ENCODE measurements around the gene DNAJC4. TPM values are rescaled to one million over a fixed set of nuclear protein-coding genes. Genes with fewer than 3 reads are reported as not detected.

The DNAJC4 gene
- total and polyA plus RNA-seq, 9 of the 15 experiments (the other 6 are each of a cell fraction or from before 2014, with no cell fraction given) = 4.0 to 32.6 (median 19.9) TPM

- Histone ChIP-seq H3K4me2 (ENCODE audit: insufficient read depth, low read length) (no peak overlapping the region), H3K27ac (ENCODE audit: extremely low read depth, low read depth, low read length) (no peak overlapping the region), H3K9ac (ENCODE audit: insufficient read depth in 1 of 2, low read depth in 2 of 2, low read length in 2 of 2) (peak overlapping the region in 1 of 2 experiments; percentile 66; a peak in 2 of 4 replicates), H2AFZ (ENCODE audit: low read depth, low read length) (no peak overlapping the region), H3K79me2 (ENCODE audit: control insufficient read depth, insufficient read depth, low read length) (peaks cover 27% of the 10 kb centered on the region), H3K4me1 (replicated peaks in 1 of 2; ENCODE audit: control insufficient read depth in 2 of 2, insufficient read depth in 2 of 2, low read length in 2 of 2) (peaks cover 9 to 69% of the 10 kb centered on the region in 2 experiments; a peak in 4 of 5 replicates), H3K9me1 (ENCODE audit: control insufficient read depth, insufficient read depth, low read length) (no peaks in the 10 kb centered on the region), H3K36me3 (ENCODE audit: control insufficient read depth, insufficient read depth, low read length) (peaks cover 66% of the 10 kb centered on the region), H3K27me3 (ENCODE audit: control insufficient read depth in 2 of 2, insufficient read depth in 2 of 2, low read length in 2 of 2) (no peaks in the 10 kb centered on the region), H3K9me3 (replicated peaks; ENCODE audit: control insufficient read depth, insufficient read depth, low read depth, low read length) (no peaks in the 10 kb centered on the region), H3K4me3 (no peak overlapping the region), H4K20me1 (replicated peaks; ENCODE audit: control insufficient read depth, insufficient read depth, low read length) (peaks cover 11% of the 10 kb centered on the region)
- FAIRE-seq (no peak), DNase-seq (ENCODE audit: extremely low read depth in 1 of 4, low spot score in 3 of 4) (no peak), ATAC-seq (no peak)
- TF ChIP-seq SRSF9 (IDR thresholded peaks at IDR 0.05; ENCODE audit: borderline replicate concordance, low read depth, low read length) = no peak
- TF ChIP-seq ZNF41 (CRISPR knock-in tag; conservative IDR thresholded peaks at IDR 0.05) = no peak
- no peak for TF ChIP-seq JUNB (CRISPR knock-in tag; conservative IDR thresholded peaks at IDR 0.05)
- no peak for TF ChIP-seq HOMEZ (CRISPR knock-in tag; IDR thresholded peaks at IDR 0.05)
- TF ChIP-seq ZNF766 (CRISPR knock-in tag; conservative IDR thresholded peaks at IDR 0.05) = no peak
- no peak for TF ChIP-seq THRAP3 (IDR thresholded peaks at IDR 0.05; ENCODE audit: borderline replicate concordance)
- peak; percentile 2 for TF ChIP-seq RBFOX2 (IDR thresholded peaks at IDR 0.05; ENCODE audit: low read depth, low read length)
- no peak for TF ChIP-seq ARID2 (IDR thresholded peaks at IDR 0.05)
- in situ Hi-C loops (cut with MboI) (no loop called here), intact Hi-C loops (cut with micrococcal nuclease) (no loop called here)
- no TSS peak for BruUV-seq (replicated peaks)
- WGBS (ENCODE audit: insufficient coverage, low coverage, missing lambda C conversion rate) = 88% methylated on average over 28 of the region's 35 CpGs
- ChIA-PET POLR2A (interaction anchor here (0.9 to 4.4 kb wide), 4 partner anchors 9 to 49 kb away, joined by 3 to 43 read pairs (median 4); partner anchors contain the start of gene FERMT3), CTCF (ENCODE audit: low intra/inter-chr PET ratio) (no interaction called here)
These were observed 25.1 kb downstream of the DNAJC4 start for GRCh38 chr11:64255135-64256128.
